Gastrocnemius medialis (tissue), 4 donors: ENCODE results near the gene SPON1.

Experiments
- CTCF ChIP-seq, 5 experiments: fragments of 450-650 bp in 3 of 5; fragments of 200-600 bp in 2 of 5; sonication (generic) in 2 of 5; IDR thresholded peaks in 4 of 5; conservative IDR thresholded peaks in 1 of 5; 1 replicate in 4 of 5; 2 replicates in 1 of 5; pipeline ENCODE4 v1.5.1; 2016 to 2019; ENCODE audit warnings: antibody characterized with exemption in 5 of 5, mild to moderate bottlenecking in 3 of 5, moderate library complexity in 3 of 5
- POLR2A ChIP-seq, 2 donors: fragments of 450-650 bp; IDR thresholded peaks; one replicate each; pipeline ENCODE4 v1.6.1; 2017; ENCODE audit warnings: antibody characterized with exemption in 2 of 2, mild to moderate bottlenecking in 2 of 2, moderate library complexity in 2 of 2

GRCh38 chr11:14273895-14274294 is 311.4 kb downstream of the SPON1 start:
- no peak for TF ChIP-seq POLR2A (IDR thresholded peaks at IDR 0.05)
- no peak for TF ChIP-seq CTCF (IDR thresholded peaks at IDR 0.05 in 4 of 5, conservative IDR thresholded peaks at IDR 0.05 in 1 of 5)
